Dendritic cell treated with granulocyte-macrophage colony-stimulating factor and Interleukin-4, amounts not matched to agents 40 ng/mL and 50 ng/mL, for 4 days (primary cell): ENCODE data around the gene EEF1AKMT1.
"Not testable (repeated sequence)": the region's sequence is repeated elsewhere in the genome, so short reads cannot be mapped to it uniquely, and the experiment has no call there.

Experiments
- H3K27ac Mint-ChIP-seq: one replicate; pipeline ENCODE4 v1.8.0; 2022; ENCODE audit warnings: mild to moderate bottlenecking, mixed read lengths
- H3K27me3 Mint-ChIP-seq: one replicate; pipeline ENCODE4 v1.8.0; 2022; ENCODE audit warnings: mild to moderate bottlenecking, mixed read lengths
- H3K36me3 Mint-ChIP-seq: one replicate; pipeline ENCODE4 v1.8.0; 2022; ENCODE audit warnings: low read depth, mixed read lengths
- H3K4me1 Mint-ChIP-seq: one replicate; pipeline ENCODE4 v1.8.0; 2022; ENCODE audit warnings: low read depth, mixed read lengths
- H3K4me3 Mint-ChIP-seq: one replicate; pipeline ENCODE4 v1.8.0; 2022; ENCODE audit warnings: mild to moderate bottlenecking, moderate library complexity, mixed read lengths
- H3K9me3 Mint-ChIP-seq: one replicate; pipeline ENCODE4 v1.8.0; 2022; ENCODE audit warnings: mixed read lengths
- intact Hi-C: fragments of 100-400 bp; cut with micrococcal nuclease; formaldehyde crosslinking; loops from one replicate; pipeline ENCODE4 v1.15.0; 2022

The EEF1AKMT1 gene

GRCh38 chr13:20685092-20685491 lies 88.7 kb downstream of the EEF1AKMT1 start:
- no peaks in the 10 kb centered on the region for H3K9me3 Mint-ChIP-seq
- no peaks in the 10 kb centered on the region for H3K36me3 Mint-ChIP-seq
- intact Hi-C loops: no loop called here
- H3K27ac Mint-ChIP-seq: no peak overlapping the region
- no peak overlapping the region for H3K4me3 Mint-ChIP-seq
- peaks cover 9% of the 10 kb centered on the region for H3K4me1 Mint-ChIP-seq
- no peaks in the 10 kb centered on the region for H3K27me3 Mint-ChIP-seq

DNA sequence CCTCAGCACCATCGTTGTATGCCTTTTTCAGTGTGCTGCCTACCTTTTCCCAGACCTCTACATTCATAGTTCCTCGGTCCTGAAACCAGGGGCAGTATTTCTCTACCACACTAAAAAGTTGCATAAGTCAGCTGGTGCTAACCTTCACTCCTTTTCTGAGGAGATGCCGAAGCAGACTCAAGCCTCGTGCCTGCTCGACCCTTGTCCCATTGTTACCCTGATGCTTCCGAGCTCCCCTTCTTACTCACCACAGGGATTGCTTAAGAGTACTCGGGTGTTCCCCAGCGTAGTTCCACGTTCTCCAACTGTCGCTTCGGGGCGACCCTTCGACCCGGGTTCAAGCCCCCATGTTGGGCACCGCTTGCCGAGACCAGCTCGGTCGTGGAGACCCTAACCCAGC lies 89.2 kb downstream of the EEF1AKMT1 start:
- Mint-ChIP-seq H3K4me3 (no peak overlapping the region), H3K27me3 (no peaks in the 10 kb centered on the region), H3K9me3 (no peaks in the 10 kb centered on the region), H3K27ac (no peak overlapping the region), H3K4me1 (peaks cover 9% of the 10 kb centered on the region), H3K36me3 (no peaks in the 10 kb centered on the region)
- intact Hi-C loops: no loop called here

DNA sequence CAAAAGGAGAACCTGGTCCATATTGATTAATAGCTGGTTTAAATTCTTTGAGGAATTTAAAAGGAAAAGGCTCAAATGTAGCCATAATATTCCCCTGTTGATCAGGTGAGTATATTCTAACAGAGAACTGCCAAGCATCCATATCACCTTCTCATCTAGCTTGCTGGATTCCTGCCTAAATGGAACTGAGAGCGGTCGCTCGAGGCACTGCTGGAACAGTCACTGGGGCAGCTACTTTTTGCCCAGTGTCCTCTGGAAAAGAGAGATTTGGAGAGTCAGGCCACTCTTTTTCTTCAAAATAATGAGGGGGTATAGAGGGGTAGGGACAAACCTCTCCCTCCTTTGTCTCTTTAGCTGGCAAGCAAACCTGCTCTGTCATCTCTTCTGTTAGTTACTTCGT lies 89.7 kb downstream of the EEF1AKMT1 start:
- H3K4me1 Mint-ChIP-seq: peaks cover 9% of the 10 kb centered on the region
- no peaks in the 10 kb centered on the region for H3K27me3 Mint-ChIP-seq
- no peak overlapping the region for H3K4me3 Mint-ChIP-seq
- H3K27ac Mint-ChIP-seq: no peak overlapping the region
- intact Hi-C loops: no loop called here
- no peaks in the 10 kb centered on the region for H3K9me3 Mint-ChIP-seq
- H3K36me3 Mint-ChIP-seq: no peaks in the 10 kb centered on the region

- intact Hi-C loops: no loop called here
- H3K4me1 Mint-ChIP-seq: peaks cover 9% of the 10 kb centered on the region
- no peaks in the 10 kb centered on the region for H3K9me3 Mint-ChIP-seq
- H3K27me3 Mint-ChIP-seq: no peaks in the 10 kb centered on the region
- H3K27ac Mint-ChIP-seq: no peak overlapping the region
- H3K4me3 Mint-ChIP-seq: no peak overlapping the region
- H3K36me3 Mint-ChIP-seq: no peaks in the 10 kb centered on the region
These were observed 91.7 kb downstream of the EEF1AKMT1 start for GRCh38 chr13:20682061-20682460.

- H3K27ac Mint-ChIP-seq, H3K9me3 Mint-ChIP-seq, H3K4me1 Mint-ChIP-seq, H3K36me3 Mint-ChIP-seq, H3K4me3 Mint-ChIP-seq, intact Hi-C loops, H3K27me3 Mint-ChIP-seq: not testable (repeated sequence)
These were observed 92.3 kb downstream of the EEF1AKMT1 start for GRCh38 chr13:20681481-20681880.

GRCh38 chr13:20680416-20681080 lies 93.2 kb downstream of the EEF1AKMT1 start:
- Mint-ChIP-seq H3K4me3 (no peak overlapping the region), H3K4me1 (peaks cover 9% of the 10 kb centered on the region), H3K9me3 (no peaks in the 10 kb centered on the region), H3K27me3 (no peaks in the 10 kb centered on the region), H3K36me3 (no peaks in the 10 kb centered on the region), H3K27ac (no peak overlapping the region)
- intact Hi-C loops: no loop called here

- peaks cover 8% of the 10 kb centered on the region for H3K4me1 Mint-ChIP-seq
- H3K9me3 Mint-ChIP-seq: no peaks in the 10 kb centered on the region
- no peaks in the 10 kb centered on the region for H3K27me3 Mint-ChIP-seq
- H3K4me3 Mint-ChIP-seq: no peak overlapping the region
- intact Hi-C loops: no loop called here
- H3K27ac Mint-ChIP-seq: no peak overlapping the region
- H3K36me3 Mint-ChIP-seq: no peaks in the 10 kb centered on the region
These were observed 93.9 kb downstream of the EEF1AKMT1 start for GRCh38 chr13:20679879-20680278.
